GM23338 (cell line): ENCODE data around the gene RNASE7. TPM values are rescaled to one million over a fixed set of nuclear protein-coding genes. Genes with fewer than 3 reads are reported as not detected.

ENCODE experiments used
- ATAC-seq: fragments of 200-7000 bp; cut with Tn5 transposase; 3 replicates; pipeline ENCODE4 v1.9.1; 2020
- DNase-seq: peaks from one replicate; pipeline ENCODE4 v3.0.0-alpha.2; 2015; ENCODE audit warnings: low spot score
- H2AFZ ChIP-seq: fragments of 200-600 bp; sonication (generic); 2 replicates; pipeline ENCODE4 v1.8.0; 2016; ENCODE audit warnings: antibody characterized with exemption, mild to moderate bottlenecking, moderate library complexity
- H3F3A ChIP-seq: fragments of 200-600 bp; sonication (generic); replicated peaks from 2 replicates; pipeline ENCODE4 v1.8.0; 2017; ENCODE audit warnings: antibody characterized with exemption, mixed run types, low read depth
- H3K27ac ChIP-seq: fragments of 200-600 bp; sonication (generic); 2 replicates; pipeline ENCODE4 v1.6.1; 2016; ENCODE audit warnings: low read depth
- H3K27me3 ChIP-seq: fragments of 200-600 bp; sonication (generic); 2 replicates; pipeline ENCODE4 v1.8.0; 2016; ENCODE audit warnings: mild to moderate bottlenecking, mixed run types, moderate library complexity; ENCODE audit not compliant: insufficient read depth
- H3K36me3 ChIP-seq: fragments of 200-600 bp; sonication (generic); 2 replicates; pipeline ENCODE4 v1.8.0; 2016; ENCODE audit warnings: mild to moderate bottlenecking; ENCODE audit not compliant: insufficient read depth
- H3K4me1 ChIP-seq: fragments of 200-600 bp; sonication (generic); 2 replicates; pipeline ENCODE4 v1.8.0; 2016; ENCODE audit warnings: mild to moderate bottlenecking, moderate library complexity; ENCODE audit not compliant: insufficient read depth
- H3K4me2 ChIP-seq: fragments of 200-600 bp; sonication (generic); 2 replicates; pipeline ENCODE4 v1.7.1; 2017; ENCODE audit warnings: mixed run types
- H3K4me3 ChIP-seq: fragments of 200-600 bp; sonication (generic); 2 replicates; pipeline ENCODE4 v1.6.1; 2016; ENCODE audit warnings: mixed run types
- H3K79me2 ChIP-seq: fragments of 200-600 bp; sonication (generic); replicated peaks from 2 replicates; pipeline ENCODE4 v1.8.0; 2017; ENCODE audit warnings: mild to moderate bottlenecking; ENCODE audit not compliant: insufficient read depth
- H3K9me2 ChIP-seq: fragments of 200-600 bp; sonication (generic); 2 replicates; pipeline ENCODE4 v1.8.0; 2017; ENCODE audit not compliant: insufficient read depth
- H4K20me1 ChIP-seq: fragments of 200-600 bp; sonication (generic); replicated peaks from 2 replicates; pipeline ENCODE4 v1.8.0; 2017; ENCODE audit warnings: mild to moderate bottlenecking; ENCODE audit not compliant: insufficient read depth
- H3K27ac Mint-ChIP-seq: 2 replicates; pipeline ENCODE4 v1.8.0; 2020; ENCODE audit warnings: inconsistent platforms, mild to moderate bottlenecking, moderate library complexity, mixed read lengths
- H3K27me3 Mint-ChIP-seq: 3 replicates; pipeline ENCODE4 v1.8.0; 2022; ENCODE audit warnings: low read depth, mild to moderate bottlenecking, moderate library complexity, mixed read lengths, inconsistent platforms; ENCODE audit not compliant: insufficient read depth, poor library complexity
- H3K36me3 Mint-ChIP-seq: 3 replicates; pipeline ENCODE4 v1.8.0; 2021; ENCODE audit warnings: low read depth, mild to moderate bottlenecking, inconsistent platforms, moderate library complexity, mixed read lengths
- H3K4me1 Mint-ChIP-seq: 3 replicates; pipeline ENCODE4 v1.8.0; 2020; ENCODE audit warnings: mild to moderate bottlenecking, inconsistent platforms, mixed read lengths
- H3K4me3 Mint-ChIP-seq: 3 replicates; pipeline ENCODE4 v1.8.0; 2021; ENCODE audit warnings: moderate library complexity, mild to moderate bottlenecking, inconsistent platforms, mixed read lengths
- H3K9me3 Mint-ChIP-seq: 3 replicates; pipeline ENCODE4 v1.8.0; 2020; ENCODE audit warnings: moderate library complexity, mild to moderate bottlenecking, inconsistent platforms, mixed read lengths
- CREB1 ChIP-seq: fragments of 250-450 bp; sonication (Bioruptor Pico); IDR thresholded peaks from 2 replicates; pipeline ENCODE4 v1.5.0; 2020; ENCODE audit warnings: low read depth, mild to moderate bottlenecking, moderate library complexity
- CTCF ChIP-seq, 2 experiments: fragments of 200-600 bp in 1 of 2; sonication (generic) in 1 of 2; conservative IDR thresholded peaks; 2 replicates each; pipeline versions ENCODE4 v1.5.1 to v1.6.1; 2016 to 2017; ENCODE audit warnings: antibody characterized with exemption in 2 of 2, low read depth in 2 of 2, mild to moderate bottlenecking in 2 of 2, moderate library complexity in 1 of 2
- ETS1 ChIP-seq: IDR thresholded peaks from 2 replicates; pipeline ENCODE4 v1.6.1; 2016; ENCODE audit warnings: antibody characterized with exemption
- EZH2 ChIP-seq: fragments of 200-600 bp; sonication (generic); IDR thresholded peaks from one replicate; pipeline ENCODE4 v1.8.0; 2017; ENCODE audit warnings: antibody characterized with exemption, mild to moderate bottlenecking, low read depth; ENCODE audit not compliant: unreplicated experiment
- EZH2phosphoT487 ChIP-seq: fragments of 200-600 bp; sonication (generic); IDR thresholded peaks from one replicate; pipeline ENCODE4 v1.8.1; 2018; ENCODE audit warnings: antibody characterized with exemption; ENCODE audit not compliant: unreplicated experiment
- JUNB ChIP-seq: IDR thresholded peaks from one replicate; pipeline ENCODE4 v1.6.1; 2016; ENCODE audit warnings: antibody characterized with exemption; ENCODE audit not compliant: unreplicated experiment
- NANOG ChIP-seq: IDR thresholded peaks from 2 replicates; pipeline ENCODE4 v1.6.1; 2016; ENCODE audit warnings: antibody characterized with exemption, borderline replicate concordance
- POLR2AphosphoS5 ChIP-seq: IDR thresholded peaks from 2 replicates; pipeline ENCODE4 v1.6.1; 2016; ENCODE audit warnings: antibody characterized with exemption, low read depth
- REST ChIP-seq: IDR thresholded peaks from one replicate; pipeline ENCODE4 v1.6.1; 2018; ENCODE audit warnings: antibody characterized with exemption; ENCODE audit not compliant: unreplicated experiment
- STAT1 ChIP-seq: IDR thresholded peaks from one replicate; pipeline ENCODE4 v1.6.1; 2016; ENCODE audit warnings: antibody characterized with exemption; ENCODE audit not compliant: unreplicated experiment
- ZNF114 ChIP-seq: fragments of 250-450 bp; sonication (Bioruptor Pico); IDR thresholded peaks from 2 replicates; pipeline ENCODE4 v1.5.0; 2020; ENCODE audit warnings: mild to moderate bottlenecking, moderate library complexity
- ZNF331 ChIP-seq: fragments of 250-450 bp; sonication (Bioruptor Pico); IDR thresholded peaks from 2 replicates; pipeline ENCODE4 v1.5.0; 2020; ENCODE audit warnings: low read depth, mild to moderate bottlenecking, moderate library complexity
- ZNF462 ChIP-seq: fragments of 250-450 bp; sonication (Bioruptor Pico); IDR thresholded peaks from 2 replicates; pipeline ENCODE4 v1.5.0; 2020; ENCODE audit warnings: mild to moderate bottlenecking, moderate library complexity
- polyA plus RNA-seq: library from polyadenylated mRNA; unstranded; fragments of >200 nt; fragmentation: Nextera tagmentation; extraction: Ambion mirVana; gene quantifications from 2 replicates; pipeline ENCODE4 v1.2.1, GENCODE V29; 2016
- total RNA-seq: library from RNA; depleted of rRNA; stranded (reverse); fragments of >200 nt; shearing (Covaris generic); gene quantifications from 2 replicates; pipeline ENCODE4 v1.2.3, GENCODE V29; 2014

The RNASE7 gene
- total and polyA plus RNA-seq, 2 experiments from 2014 or later = not detected

GRCh38 chr14:21015312-21015711, 26.9 kb upstream of the RNASE7 start:
- H3K4me1 Mint-ChIP-seq = peaks cover 9% of the 10 kb centered on the region
- H3K27ac ChIP-seq = no peak overlapping the region

More at GRCh38 chr14:21015312-21015711, 26.9 kb upstream of the RNASE7 start:
- no peak overlapping the region for H3K4me3 ChIP-seq
- no peak overlapping the region for H3K4me3 Mint-ChIP-seq
- H3K9me2 ChIP-seq = no peaks in the 10 kb centered on the region
- peaks cover 5% of the 10 kb centered on the region for H3K27me3 Mint-ChIP-seq
- H4K20me1 ChIP-seq = no peaks in the 10 kb centered on the region
- H3K4me1 ChIP-seq = 0 out of 2 replicates have a peak, but pooled peaks cover 7% of the 10 kb centered on the region
- no peaks in the 10 kb centered on the region for H3K27me3 ChIP-seq
- ATAC-seq = peak; percentile 54
- peaks cover 3% of the 10 kb centered on the region; the same call in 2 of the 3 replicates for H3K36me3 Mint-ChIP-seq
- no peaks in the 10 kb centered on the region for H3K79me2 ChIP-seq
- peak; percentile 14 for DNase-seq
- no peaks in the 10 kb centered on the region for H3K9me3 Mint-ChIP-seq
- H3K36me3 ChIP-seq = no peaks in the 10 kb centered on the region
- TF ChIP-seq EZH2 (no peak), ZNF462 (CRISPR knock-in tag) (no peak), NANOG (no peak), POLR2AphosphoS5 (no peak), REST (no peak), ETS1 (no peak), JUNB (no peak), STAT1 (no peak), ZNF114 (CRISPR knock-in tag) (no peak), EZH2phosphoT487 (no peak), CTCF (conservative IDR thresholded peaks at IDR 0.05; ENCODE audit: low read depth in 2 of 2) (no peak), ZNF331 (CRISPR knock-in tag) (no peak), CREB1 (CRISPR knock-in tag) (no peak)
- no peak overlapping the region for H3K4me2 ChIP-seq
- H3F3A ChIP-seq = no peaks in the 10 kb centered on the region
- no peak overlapping the region for H3K27ac Mint-ChIP-seq
- H2AFZ ChIP-seq = no peak overlapping the region
